ENCODE measurements around the gene CUX1.

DNA sequence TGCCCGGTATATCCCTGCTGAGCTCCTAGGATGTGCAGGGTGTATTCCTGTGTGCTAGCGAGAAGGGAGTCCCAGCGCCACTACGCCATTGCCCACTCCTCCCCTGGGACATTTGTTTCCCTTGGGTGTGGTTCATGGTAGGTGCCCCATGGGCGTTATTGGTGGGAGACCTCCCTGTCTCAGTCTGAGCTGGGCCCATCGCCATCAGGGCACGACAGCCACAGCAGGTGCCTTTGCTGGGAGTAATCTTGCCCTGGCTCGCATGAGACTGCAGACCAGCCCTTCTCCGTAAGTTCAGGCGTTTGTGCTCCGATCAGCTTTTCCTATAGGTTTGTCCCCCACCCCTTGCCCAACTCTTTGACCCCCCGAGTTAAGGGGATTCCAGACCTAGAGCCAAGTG lies 332.0 kb downstream of the CUX1 start:
- TF ChIP-seq, protein P1, sequence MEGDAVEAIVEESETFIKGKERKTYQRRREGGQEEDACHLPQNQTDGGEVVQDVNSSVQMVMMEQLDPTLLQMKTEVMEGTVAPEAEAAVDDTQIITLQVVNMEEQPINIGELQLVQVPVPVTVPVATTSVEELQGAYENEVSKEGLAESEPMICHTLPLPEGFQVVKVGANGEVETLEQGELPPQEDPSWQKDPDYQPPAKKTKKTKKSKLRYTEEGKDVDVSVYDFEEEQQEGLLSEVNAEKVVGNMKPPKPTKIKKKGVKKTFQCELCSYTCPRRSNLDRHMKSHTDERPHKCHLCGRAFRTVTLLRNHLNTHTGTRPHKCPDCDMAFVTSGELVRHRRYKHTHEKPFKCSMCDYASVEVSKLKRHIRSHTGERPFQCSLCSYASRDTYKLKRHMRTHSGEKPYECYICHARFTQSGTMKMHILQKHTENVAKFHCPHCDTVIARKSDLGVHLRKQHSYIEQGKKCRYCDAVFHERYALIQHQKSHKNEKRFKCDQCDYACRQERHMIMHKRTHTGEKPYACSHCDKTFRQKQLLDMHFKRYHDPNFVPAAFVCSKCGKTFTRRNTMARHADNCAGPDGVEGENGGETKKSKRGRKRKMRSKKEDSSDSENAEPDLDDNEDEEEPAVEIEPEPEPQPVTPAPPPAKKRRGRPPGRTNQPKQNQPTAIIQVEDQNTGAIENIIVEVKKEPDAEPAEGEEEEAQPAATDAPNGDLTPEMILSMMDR (IDR thresholded peaks at IDR 0.05), result no peak
- TF ChIP-seq POLR2A (IDR thresholded peaks at IDR 0.05), result no peak
